HepG2 (cell line): ENCODE measurements around the gene PFKL. TPM values are rescaled to one million over a fixed set of nuclear protein-coding genes. Genes with fewer than 3 reads are reported as not detected.

Experiments
- ATAC-seq: fragments of 200-7000 bp; cut with Tn5 transposase; 3 replicates; pipeline ENCODE4 v1.9.1; 2020; ENCODE audit warnings: mild to moderate bottlenecking, moderate library complexity
- BruUV-seq: library from RNA; stranded (reverse); fragments of 400-500 nt; replicated peaks from 2 replicates; lab custom pipeline; 2021; lab: Mats Ljungman, UMichigan
- CTCF ChIA-PET: fragments of 300-600 bp; formaldehyde crosslinking; extraction: SDS; loops from one replicate; lab custom pipeline; 2021; ENCODE audit warnings: low total read pairs, inconsistent platforms, low intra/inter-chr PET ratio; lab: Yijun Ruan, JAX
- POLR2A ChIA-PET: fragments of 350-600 bp; sonication (Branson Sonifier 250); formaldehyde crosslinking; loops from one replicate; lab custom pipeline; 2020; ENCODE audit warnings: antibody characterized with exemption, inconsistent platforms; lab: Yijun Ruan, JAX
- DNase-seq: peaks from one replicate; pipeline ENCODE4 v3.0.0-alpha.2; 2015; ENCODE audit warnings: low spot score
- FAIRE-seq: peaks from 3 replicates; lab custom pipeline; 2011; peaks lifted over from hg19 to GRCh38; lab: Jason Lieb, UNC
- H2AFZ ChIP-seq: one replicate; pipeline ENCODE4 v1.6.1; 2011; ENCODE audit warnings: low read length, inconsistent platforms
- H3K27ac ChIP-seq: fragments of 300-600 bp; 3 replicates; pipeline ENCODE4 v1.8.0; 2011; ENCODE audit warnings: mixed run types, mild to moderate bottlenecking, mixed read lengths, low read length, inconsistent platforms; ENCODE audit not compliant: insufficient read depth; ENCODE audit errors: extremely low read length
- H3K27me3 ChIP-seq, 2 experiments: fragments of 200-600 bp in 1 of 2; 2 replicates in 1 of 2; 3 replicates in 1 of 2; pipeline versions ENCODE4 v1.6.0 to v1.8.0; 2011; ENCODE audit warnings: low read length in 2 of 2, mild to moderate bottlenecking in 2 of 2, moderate library complexity in 2 of 2, inconsistent platforms in 1 of 2; ENCODE audit not compliant: insufficient read depth in 2 of 2, control insufficient read depth in 1 of 2
- H3K36me3 ChIP-seq, 2 experiments: fragments of 200-600 bp in 1 of 2; replicated peaks in 1 of 2; 2 replicates in 1 of 2; 3 replicates in 1 of 2; pipeline versions ENCODE4 v1.5.1 to v1.8.0; 2011; ENCODE audit warnings: low read length in 2 of 2, inconsistent platforms in 1 of 2; ENCODE audit not compliant: insufficient read depth in 2 of 2, control insufficient read depth in 1 of 2
- H3K4me1 ChIP-seq: 2 replicates; pipeline ENCODE4 v1.5.1; 2012; ENCODE audit warnings: low read length, inconsistent platforms; ENCODE audit not compliant: insufficient read depth
- H3K4me2 ChIP-seq: 2 replicates; pipeline ENCODE4 v1.6.0; 2011; ENCODE audit warnings: low read depth, low read length, inconsistent platforms
- H3K4me3 ChIP-seq, 3 experiments: fragments of 200-600 bp in 1 of 3; sonication (generic), shearing (Covaris generic) in 1 of 3; replicated peaks in 1 of 3; 2 replicates each; pipeline ENCODE4 v1.5.1; 2011 to 2016; ENCODE audit warnings: low read length in 3 of 3, inconsistent platforms in 2 of 3, low read depth in 2 of 3, mild to moderate bottlenecking in 2 of 3, control low read depth in 1 of 3, mixed read lengths in 1 of 3; ENCODE audit not compliant: insufficient read depth in 1 of 3
- H3K79me2 ChIP-seq: one replicate; pipeline ENCODE4 v1.6.1; 2011; ENCODE audit warnings: low read length, inconsistent platforms; ENCODE audit not compliant: insufficient read depth
- H3K9ac ChIP-seq: 2 replicates; pipeline ENCODE4 v1.6.0; 2011; ENCODE audit warnings: mild to moderate bottlenecking, low read depth, low read length, inconsistent platforms; ENCODE audit not compliant: insufficient read depth
- H3K9me3 ChIP-seq: 2 replicates; pipeline ENCODE4 v1.5.1; 2012; ENCODE audit warnings: mild to moderate bottlenecking, low read length
- H4K20me1 ChIP-seq: 2 replicates; pipeline ENCODE4 v1.6.0; 2011; ENCODE audit warnings: inconsistent platforms, mild to moderate bottlenecking, low read length, moderate library complexity; ENCODE audit not compliant: insufficient read depth
- BRD4 ChIP-seq: sonication (generic); formaldehyde crosslinking; IDR thresholded peaks from 2 replicates; pipeline ENCODE4 v1.4.0; 2020; ENCODE audit warnings: missing genetic modification reagents
- HDAC1 ChIP-seq: sonication (generic); formaldehyde crosslinking; IDR thresholded peaks from 2 replicates; pipeline ENCODE4 v1.5.1; 2020; ENCODE audit warnings: mild to moderate bottlenecking, missing genetic modification reagents
- KDM2A ChIP-seq: sonication (generic); formaldehyde crosslinking; IDR thresholded peaks from 2 replicates; pipeline ENCODE4 v1.4.0; 2020; ENCODE audit warnings: low read depth, missing genetic modification reagents, borderline replicate concordance
- MAFG ChIP-seq: sonication (generic); formaldehyde crosslinking; IDR thresholded peaks from 2 replicates; pipeline ENCODE4 v1.5.1; 2020; ENCODE audit warnings: mild to moderate bottlenecking, missing genetic modification reagents
- NBN ChIP-seq: fragments of 450-650 bp; conservative IDR thresholded peaks from 2 replicates; pipeline ENCODE4 v1.6.1; 2017
- SP4 ChIP-seq: sonication (generic); formaldehyde crosslinking; IDR thresholded peaks from 2 replicates; pipeline ENCODE4 v1.8.1; 2023; ENCODE audit warnings: mild to moderate bottlenecking, missing genetic modification reagents
- TBP ChIP-seq: sonication (generic); formaldehyde crosslinking; IDR thresholded peaks from 2 replicates; pipeline ENCODE4 v1.5.0; 2020; ENCODE audit warnings: missing genetic modification reagents
- TOPORS ChIP-seq: sonication (generic); formaldehyde crosslinking; IDR thresholded peaks from 2 replicates; pipeline ENCODE4 v1.8.0; 2023; ENCODE audit warnings: mild to moderate bottlenecking, missing genetic modification reagents
- ZBTB8A ChIP-seq: sonication (generic); formaldehyde crosslinking; IDR thresholded peaks from 2 replicates; pipeline ENCODE4 v1.4.0; 2020; ENCODE audit warnings: mild to moderate bottlenecking, low read depth, missing genetic modification reagents, borderline replicate concordance
- ZKSCAN5 ChIP-seq: sonication (generic); formaldehyde crosslinking; IDR thresholded peaks from 2 replicates; pipeline ENCODE4 v1.5.1; 2020; ENCODE audit warnings: mild to moderate bottlenecking, missing genetic modification reagents
- ZNF224 ChIP-seq: sonication (generic); formaldehyde crosslinking; IDR thresholded peaks from 2 replicates; pipeline ENCODE4 v1.5.0; 2020; ENCODE audit warnings: mild to moderate bottlenecking, missing genetic modification reagents
- ZNF431 ChIP-seq: sonication (generic); formaldehyde crosslinking; IDR thresholded peaks from 2 replicates; pipeline ENCODE4 v1.9.0; 2022; ENCODE audit warnings: missing genetic modification reagents, low read depth, mild to moderate bottlenecking, borderline replicate concordance
- WGBS: methylation state at CpG from one replicate; pipeline ENCODE4 v1.1.6; 2017; ENCODE audit warnings: low lambda C conversion rate; 5-methylcytosine and 5-hydroxymethylcytosine counted together
- in situ Hi-C: cut with HindIII; loops from 2 replicates; pipeline ENCODE4 v1.10.0; 2017; ENCODE audit warnings: low pct_unique_long_range_greater_than_20kb; ENCODE audit not compliant: extremely low pct_ligation_motif_present
- intact Hi-C: fragments of 100-400 bp; cut with micrococcal nuclease; formaldehyde crosslinking; loops from one replicate; pipeline ENCODE4 v1.10.0; 2022; ENCODE audit not compliant: unreplicated experiment
- polyA plus RNA-seq, 8 experiments: library from polyadenylated mRNA; depleted of rRNA in 3 of 8; stranded (reverse) in 7 of 8; unstranded in 1 of 8; fragments of >200 nt; fragmentation: Illumina TruSeq in 4 of 8; extraction: Trizol in 4 of 8; gene quantifications; 2 replicates each; pipeline versions ENCODE4 v1.2.1 to v1.2.3, GENCODE V29; 2011 to 2016; ENCODE audit warnings: low read depth in 4 of 8, missing spikeins in 1 of 8, mixed read lengths in 1 of 8; ENCODE audit not compliant: insufficient read depth in 1 of 8
- total RNA-seq, 5 experiments: library from RNA; depleted of rRNA; stranded (reverse); fragments of >200 nt; fragmentation: Illumina TruSeq; extraction: Trizol; gene quantifications; 2 replicates each; pipeline ENCODE4 v1.2.3, GENCODE V29; 2016; ENCODE audit warnings: low read depth in 1 of 5
- TF ChIP-seq, protein P1 (sequence below): sonication (generic); formaldehyde crosslinking; conservative IDR thresholded peaks from 2 replicates; pipeline ENCODE4 v1.4.0; 2020; ENCODE audit warnings: missing genetic modification reagents
- TF ChIP-seq, protein P2 (sequence below): sonication (generic); formaldehyde crosslinking; IDR thresholded peaks from 2 replicates; pipeline ENCODE4 v1.5.0; 2020; ENCODE audit warnings: missing genetic modification reagents
- TF ChIP-seq, protein P3 (sequence below): sonication (generic); formaldehyde crosslinking; IDR thresholded peaks from 2 replicates; pipeline ENCODE4 v1.5.0; 2020; ENCODE audit warnings: missing genetic modification reagents, mild to moderate bottlenecking, borderline replicate concordance
- TF ChIP-seq, protein P4 (sequence below): sonication (generic); IDR thresholded peaks from 2 replicates; pipeline ENCODE4 v1.6.1; 2016; ENCODE audit warnings: low read depth, borderline replicate concordance

PFKL gene
- total and polyA plus RNA-seq, 2 of the 13 experiments (the other 11 are each of a cell fraction or from before 2014, with no cell fraction given): 92.8 to 106 TPM

DNA sequence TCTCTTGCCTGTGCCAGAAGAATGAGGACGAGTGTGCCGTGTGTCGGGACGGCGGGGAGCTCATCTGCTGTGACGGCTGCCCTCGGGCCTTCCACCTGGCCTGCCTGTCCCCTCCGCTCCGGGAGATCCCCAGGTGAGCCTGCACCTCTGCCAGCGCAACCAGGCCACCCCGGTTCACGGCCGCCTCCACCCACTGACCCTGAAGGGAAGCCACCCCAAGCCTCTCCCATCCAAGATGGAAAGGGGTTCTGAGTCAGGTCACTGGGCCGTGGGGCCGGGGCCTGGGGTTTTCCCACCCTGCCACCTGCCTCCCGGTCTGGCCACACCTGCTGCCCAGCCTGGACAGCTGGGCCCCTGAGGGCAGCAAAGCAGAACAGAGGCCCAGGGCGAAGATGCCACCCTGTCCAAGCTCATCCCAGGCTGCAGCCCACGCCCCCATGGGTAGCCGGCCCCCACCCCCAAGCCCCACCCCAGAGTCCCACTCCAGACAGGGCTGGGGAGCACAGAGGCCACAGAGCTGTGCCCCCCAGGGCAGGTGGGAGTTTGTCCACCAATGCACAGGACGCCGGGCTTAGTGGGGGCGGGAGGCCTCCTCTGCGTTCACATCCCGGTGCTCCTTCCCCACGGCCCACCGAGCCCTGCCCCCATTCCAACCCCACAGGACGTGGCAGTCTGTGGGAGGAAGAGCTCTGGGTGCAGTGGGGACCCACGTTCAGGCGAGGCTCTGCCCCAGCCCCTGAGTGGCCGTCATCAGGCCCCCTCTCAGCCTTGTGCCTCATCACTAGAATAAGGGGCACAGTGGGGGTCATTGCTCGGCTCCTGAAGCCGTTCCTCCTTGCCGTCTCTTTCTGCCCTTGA lies 8.5 kb upstream of the PFKL start (continued):
- TF ChIP-seq, protein P1, sequence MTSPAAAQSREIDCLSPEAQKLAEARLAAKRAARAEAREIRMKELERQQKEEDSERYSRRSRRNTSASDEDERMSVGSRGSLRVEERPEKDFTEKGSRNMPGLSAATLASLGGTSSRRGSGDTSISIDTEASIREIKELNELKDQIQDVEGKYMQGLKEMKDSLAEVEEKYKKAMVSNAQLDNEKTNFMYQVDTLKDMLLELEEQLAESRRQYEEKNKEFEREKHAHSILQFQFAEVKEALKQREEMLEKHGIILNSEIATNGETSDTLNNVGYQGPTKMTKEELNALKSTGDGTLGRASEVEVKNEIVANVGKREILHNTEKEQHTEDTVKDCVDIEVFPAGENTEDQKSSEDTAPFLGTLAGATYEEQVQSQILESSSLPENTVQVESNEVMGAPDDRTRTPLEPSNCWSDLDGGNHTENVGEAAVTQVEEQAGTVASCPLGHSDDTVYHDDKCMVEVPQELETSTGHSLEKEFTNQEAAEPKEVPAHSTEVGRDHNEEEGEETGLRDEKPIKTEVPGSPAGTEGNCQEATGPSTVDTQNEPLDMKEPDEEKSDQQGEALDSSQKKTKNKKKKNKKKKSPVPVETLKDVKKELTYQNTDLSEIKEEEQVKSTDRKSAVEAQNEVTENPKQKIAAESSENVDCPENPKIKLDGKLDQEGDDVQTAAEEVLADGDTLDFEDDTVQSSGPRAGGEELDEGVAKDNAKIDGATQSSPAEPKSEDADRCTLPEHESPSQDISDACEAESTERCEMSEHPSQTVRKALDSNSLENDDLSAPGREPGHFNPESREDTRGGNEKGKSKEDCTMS (CRISPR knock-in tag): no peak
- TF ChIP-seq ZKSCAN5 (CRISPR knock-in tag) (no peak), MAFG (CRISPR knock-in tag) (no peak), NBN (no peak), TBP (CRISPR knock-in tag) (no peak), BRD4 (CRISPR knock-in tag) (no peak), ZBTB8A (CRISPR knock-in tag) (no peak), ZNF431 (CRISPR knock-in tag) (no peak)

DNA sequence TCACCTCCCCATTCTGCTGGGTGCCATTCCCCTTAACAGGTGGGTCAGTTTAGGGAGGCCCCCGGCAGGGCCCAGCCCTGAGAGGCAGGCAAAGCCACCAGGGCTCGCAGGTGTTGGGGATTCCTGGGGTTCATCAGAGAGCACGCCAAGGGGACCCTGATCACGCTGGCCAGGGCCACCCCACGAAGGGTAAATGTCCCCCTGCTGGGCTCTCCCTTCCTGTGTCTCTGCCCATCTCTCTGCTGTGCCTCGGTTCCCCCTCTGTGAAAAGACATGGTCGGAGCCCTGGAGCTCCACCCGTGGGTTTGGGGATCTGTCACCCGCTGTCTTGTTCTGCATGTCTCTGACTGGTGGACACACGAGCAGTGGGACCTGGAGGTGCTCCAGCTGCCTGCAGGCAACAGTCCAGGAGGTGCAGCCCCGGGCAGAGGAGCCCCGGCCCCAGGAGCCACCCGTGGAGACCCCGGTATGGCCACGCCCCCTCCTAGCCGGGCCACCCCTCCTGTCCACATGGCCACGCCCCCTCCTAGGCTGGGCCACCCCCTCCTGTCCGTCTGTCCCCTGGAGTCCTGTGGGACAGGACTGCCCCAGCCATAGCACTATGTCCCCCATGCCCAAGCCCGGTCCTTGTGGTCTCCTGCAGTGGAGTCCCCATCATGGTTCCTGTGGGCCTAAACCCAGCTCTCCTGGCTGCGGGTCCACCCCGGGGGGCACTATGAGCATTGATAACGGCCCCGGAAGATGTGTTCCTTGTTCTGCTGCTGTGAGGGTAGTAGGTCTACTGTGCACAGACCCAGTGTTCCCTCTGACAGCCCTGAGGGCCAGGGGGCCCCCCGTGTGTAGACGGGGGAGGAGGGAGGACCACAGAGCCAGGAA lies 7.7 kb upstream of the PFKL start:
- BruUV-seq: no TSS peak
- no peaks in the 10 kb centered on the region for H3K79me2 ChIP-seq
- H3K27ac ChIP-seq: no peak overlapping the region
- no peak overlapping the region for H2AFZ ChIP-seq
- H3K4me3 ChIP-seq: no peak overlapping the region
- H3K4me1 ChIP-seq: peaks cover 22% of the 10 kb centered on the region
- no peaks in the 10 kb centered on the region for H3K36me3 ChIP-seq
- intact Hi-C loops: no loop called here
- ChIA-PET CTCF (no interaction called here), POLR2A (no interaction called here)
- no peak for DNase-seq
- FAIRE-seq: no peak
- no peaks in the 10 kb centered on the region for H3K9me3 ChIP-seq
- in situ Hi-C loops: no loop called here
- no peak overlapping the region for H3K4me2 ChIP-seq
- no peaks in the 10 kb centered on the region for H4K20me1 ChIP-seq
- H3K9ac ChIP-seq: no peak overlapping the region
- peaks cover 15 to 68% of the 10 kb centered on the region in 2 experiments for H3K27me3 ChIP-seq
- no peak for ATAC-seq
- WGBS: 46% methylated on average over 9 of the region's 25 CpGs
- TF ChIP-seq, protein P2, sequence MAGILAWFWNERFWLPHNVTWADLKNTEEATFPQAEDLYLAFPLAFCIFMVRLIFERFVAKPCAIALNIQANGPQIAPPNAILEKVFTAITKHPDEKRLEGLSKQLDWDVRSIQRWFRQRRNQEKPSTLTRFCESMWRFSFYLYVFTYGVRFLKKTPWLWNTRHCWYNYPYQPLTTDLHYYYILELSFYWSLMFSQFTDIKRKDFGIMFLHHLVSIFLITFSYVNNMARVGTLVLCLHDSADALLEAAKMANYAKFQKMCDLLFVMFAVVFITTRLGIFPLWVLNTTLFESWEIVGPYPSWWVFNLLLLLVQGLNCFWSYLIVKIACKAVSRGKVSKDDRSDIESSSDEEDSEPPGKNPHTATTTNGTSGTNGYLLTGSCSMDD (CRISPR knock-in tag): no peak
- TF ChIP-seq KDM2A (CRISPR knock-in tag): no peak
- no peak for TF ChIP-seq TOPORS
- TF ChIP-seq, protein P3, sequence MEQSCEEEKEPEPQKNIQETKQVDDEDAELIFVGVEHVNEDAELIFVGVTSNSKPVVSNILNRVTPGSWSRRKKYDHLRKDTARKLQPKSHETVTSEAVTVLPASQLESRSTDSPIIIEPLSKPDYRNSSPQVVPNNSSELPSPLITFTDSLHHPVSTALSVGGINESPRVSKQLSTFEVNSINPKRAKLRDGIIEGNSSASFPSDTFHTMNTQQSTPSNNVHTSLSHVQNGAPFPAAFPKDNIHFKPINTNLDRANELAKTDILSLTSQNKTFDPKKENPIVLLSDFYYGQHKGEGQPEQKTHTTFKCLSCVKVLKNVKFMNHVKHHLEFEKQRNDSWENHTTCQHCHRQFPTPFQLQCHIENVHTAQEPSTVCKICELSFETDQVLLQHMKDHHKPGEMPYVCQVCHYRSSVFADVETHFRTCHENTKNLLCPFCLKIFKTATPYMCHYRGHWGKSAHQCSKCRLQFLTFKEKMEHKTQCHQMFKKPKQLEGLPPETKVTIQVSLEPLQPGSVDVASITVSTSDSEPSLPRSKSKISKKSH (CRISPR knock-in tag): no peak
- TF ChIP-seq, protein P4, sequence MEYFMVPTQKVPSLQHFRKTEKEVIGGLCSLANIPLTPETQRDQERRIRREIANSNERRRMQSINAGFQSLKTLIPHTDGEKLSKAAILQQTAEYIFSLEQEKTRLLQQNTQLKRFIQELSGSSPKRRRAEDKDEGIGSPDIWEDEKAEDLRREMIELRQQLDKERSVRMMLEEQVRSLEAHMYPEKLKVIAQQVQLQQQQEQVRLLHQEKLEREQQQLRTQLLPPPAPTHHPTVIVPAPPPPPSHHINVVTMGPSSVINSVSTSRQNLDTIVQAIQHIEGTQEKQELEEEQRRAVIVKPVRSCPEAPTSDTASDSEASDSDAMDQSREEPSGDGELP: no peak
- TF ChIP-seq ZNF224 (CRISPR knock-in tag): no peak
- no peak for TF ChIP-seq HDAC1 (CRISPR knock-in tag)
- TF ChIP-seq SP4 (CRISPR knock-in tag): no peak
